ENCODE data around the gene DGAT2.

Gene DGAT2

DNA sequence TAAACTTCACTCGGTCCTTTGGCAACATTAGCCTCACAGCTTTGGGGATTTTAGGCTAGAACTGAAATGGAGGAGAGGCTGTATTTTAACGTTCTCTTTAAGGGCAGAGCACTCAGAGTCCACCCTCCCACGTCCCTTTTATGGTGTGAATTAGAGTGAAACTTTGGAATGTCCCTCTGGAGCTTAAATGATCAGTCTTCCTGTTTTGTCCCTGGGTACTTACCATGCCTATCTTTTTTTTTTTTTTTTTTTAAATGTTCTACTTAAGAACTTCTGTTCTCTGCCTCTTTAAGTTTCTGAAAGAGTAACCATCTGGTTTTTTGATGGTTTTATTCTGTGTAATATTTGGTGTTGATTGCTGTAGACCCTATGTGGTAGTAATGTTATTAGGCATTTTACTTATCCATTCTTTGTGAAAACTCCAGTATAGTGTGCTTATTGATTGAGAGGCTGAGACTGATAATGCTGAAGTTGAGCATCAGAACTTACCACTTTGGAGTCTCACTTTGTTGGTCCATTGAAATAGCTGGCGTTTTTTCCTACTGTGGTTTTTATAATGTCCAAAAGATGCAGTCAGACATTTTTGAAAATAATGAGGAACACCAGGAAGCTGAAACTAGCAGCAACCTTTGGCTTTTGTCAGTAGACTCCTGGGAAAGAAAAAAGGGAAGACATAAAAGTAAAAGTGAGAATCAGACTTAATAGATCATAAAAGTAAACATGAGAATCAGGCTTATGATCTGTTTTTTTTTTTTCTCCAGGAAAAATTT, 58.1 kb downstream of the DGAT2 start:
- no peak for DNase-seq (ENCODE audit: low spot score)

GRCh38 chr11:75827562-75827961, 59.0 kb downstream of the DGAT2 start:
- DNase-seq (ENCODE audit: low spot score), result no peak

GRCh38 chr11:75831915-75832502, 63.4 kb downstream of the DGAT2 start:
- no peak for DNase-seq (ENCODE audit: low spot score)

DNA sequence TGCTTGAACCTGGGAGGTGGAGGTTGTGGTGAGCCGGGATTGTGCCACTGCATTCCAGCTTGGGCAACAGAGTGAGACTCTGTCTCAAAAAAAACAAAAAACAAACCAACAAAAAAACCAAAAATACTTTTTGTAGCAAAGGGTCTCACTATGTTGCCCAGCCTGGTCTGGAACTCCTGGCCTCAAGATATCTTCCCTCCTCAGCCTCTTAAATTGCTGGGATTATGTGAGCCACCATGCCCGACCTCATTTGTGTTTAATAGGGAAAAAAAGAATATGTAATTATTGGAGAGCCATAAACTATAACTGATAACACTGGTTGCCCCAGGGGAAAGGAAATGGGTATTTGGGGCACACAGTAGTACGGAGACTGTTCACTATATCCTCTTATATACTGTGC, 66.2 kb downstream of the DGAT2 start:
- DNase-seq (ENCODE audit: low spot score), result no peak

DNA sequence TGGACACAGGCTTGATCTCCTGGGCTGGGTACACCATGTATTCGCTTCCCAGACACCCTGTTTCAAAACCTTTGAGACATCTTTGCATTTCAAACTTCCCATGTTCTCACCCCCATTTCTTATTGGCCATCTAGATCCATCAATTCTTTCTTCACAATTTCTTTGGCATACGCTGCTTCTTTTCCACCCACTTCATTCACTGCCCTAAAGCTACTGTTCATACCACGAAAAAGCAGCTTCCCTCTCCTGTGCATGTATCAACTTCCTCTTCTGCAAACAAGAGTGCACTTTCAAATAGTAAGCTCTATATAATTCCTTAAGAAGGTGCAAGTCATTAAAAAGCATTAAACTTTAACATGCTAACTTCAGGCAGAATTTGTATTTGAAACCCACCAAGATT, 67.8 kb downstream of the DGAT2 start:
- no peak for DNase-seq (ENCODE audit: low spot score)

DNA sequence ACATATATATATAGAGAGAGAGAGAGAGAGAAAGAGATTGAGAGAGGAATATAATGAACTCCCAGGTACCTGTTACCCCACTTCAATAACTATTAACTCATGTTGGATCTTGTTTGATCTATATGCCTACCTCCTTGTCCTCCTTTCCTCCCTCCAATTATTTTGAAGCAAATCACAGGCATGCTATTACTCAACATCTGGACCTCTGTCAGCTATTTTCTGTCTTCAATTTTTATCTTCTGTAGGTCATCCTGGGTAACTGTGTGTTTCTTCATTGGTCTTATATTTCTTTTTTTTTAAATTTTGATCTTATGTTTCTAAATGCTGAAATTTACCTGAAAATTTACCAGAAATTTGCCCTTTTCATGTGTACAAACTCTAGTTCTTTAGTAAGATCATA, 71.3 kb downstream of the DGAT2 start:
- DNase-seq (ENCODE audit: low spot score), result no peak

GRCh38 chr11:75840522-75840921, 71.9 kb downstream of the DGAT2 start:
- DNase-seq (ENCODE audit: low spot score), result no peak

- DNase-seq (ENCODE audit: low spot score), result no peak
Observed at GRCh38 chr11:75841739-75842138, 73.2 kb downstream of the DGAT2 start.

GRCh38 chr11:75845324-75845723, 76.7 kb downstream of the DGAT2 start:
- DNase-seq (ENCODE audit: low spot score), result no peak

DNA sequence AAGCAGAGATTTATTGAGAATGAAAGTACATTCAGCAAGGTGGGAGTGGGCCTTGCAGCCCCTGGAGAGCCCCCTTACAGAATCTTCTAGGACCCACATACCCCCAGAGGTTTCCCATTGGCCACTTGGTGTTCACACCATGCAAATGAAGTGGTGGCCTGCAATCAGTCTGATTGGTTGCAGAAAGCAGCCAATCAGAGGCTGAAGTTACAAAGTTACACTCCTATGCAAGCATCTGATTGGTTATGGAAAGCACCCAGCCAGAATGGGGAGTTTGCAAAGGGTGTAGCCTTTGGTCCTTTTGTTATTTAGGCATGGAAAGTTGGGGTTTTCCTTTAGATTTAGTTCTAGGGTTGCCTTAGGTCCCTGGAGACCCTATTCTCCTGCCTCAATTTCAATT, 81.3 kb downstream of the DGAT2 start:
- DNase-seq (ENCODE audit: low spot score), result no peak

DNA sequence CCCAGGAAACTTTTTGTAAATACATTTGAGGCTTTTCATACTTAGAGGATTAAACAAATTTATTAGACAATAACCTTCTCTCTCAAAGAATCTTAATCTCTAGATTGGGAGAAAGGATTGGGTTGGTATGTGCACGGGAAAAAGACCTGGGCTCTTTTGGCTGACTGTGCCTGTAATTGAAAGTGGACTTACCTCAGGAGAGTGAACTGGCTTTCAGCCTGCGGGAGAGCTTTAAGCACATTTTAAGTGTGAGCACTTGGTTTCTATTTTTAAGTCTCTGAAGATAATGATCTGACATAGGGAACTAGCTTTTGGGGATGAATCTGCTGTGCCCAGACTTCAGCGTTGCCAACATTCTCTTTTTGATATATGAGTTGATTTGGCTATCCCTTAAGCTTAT, 82.2 kb downstream of the DGAT2 start:
- DNase-seq (ENCODE audit: low spot score), result no peak

Measured in NAMALWA (cell line).